HCT116 (cell line): ENCODE measurements around the gene CHST15. TPM values are rescaled to one million over a fixed set of nuclear protein-coding genes. Genes with fewer than 3 reads are reported as not detected.

Experiments used
- ATAC-seq: fragments of 200-7000 bp; cut with Tn5 transposase; 2 replicates; pipeline ENCODE4 v1.9.1; 2020; ENCODE audit warnings: mild to moderate bottlenecking, moderate library complexity
- BruUV-seq: library from RNA; stranded (reverse); fragments of 400-500 nt; replicated peaks from 2 replicates; lab custom pipeline; 2021; lab: Mats Ljungman, UMichigan
- CTCF ChIA-PET: fragments of 300-600 bp; sonication (Branson Sonifier 250); formaldehyde crosslinking; loops from one replicate; lab custom pipeline; 2021; ENCODE audit warnings: antibody characterized with exemption; lab: Charles Lee
- POLR2A ChIA-PET: fragments of 300-600, 350-600 bp; sonication (Branson Sonifier 250); formaldehyde crosslinking; loops from one replicate; lab custom pipeline; 2021; ENCODE audit warnings: antibody characterized with exemption; lab: Charles Lee
- RAD21 ChIA-PET, 2 experiments: fragments of 300-600 bp; sonication (Branson Sonifier 250); formaldehyde crosslinking; loops; one replicate each; lab custom pipeline; 2023; ENCODE audit warnings: low total read pairs in 2 of 2; ENCODE audit not compliant: uncharacterized antibody in 2 of 2, unreplicated experiment in 2 of 2, low non-redundant PET in 1 of 2; lab: Charles Lee
- DNase-seq: peaks from one replicate; pipeline ENCODE4 v3.0.0-alpha.2; 2010; ENCODE audit warnings: low read depth, low spot score
- H2AFZ ChIP-seq: fragments of 200-600 bp; shearing (Covaris generic), sonication (generic); 2 replicates; pipeline ENCODE4 v1.6.1; 2017; ENCODE audit warnings: low read depth, mixed run types, mixed read lengths, antibody characterized with exemption, low read length; ENCODE audit not compliant: poor library complexity, severe bottlenecking
- H3K27ac ChIP-seq: 2 replicates; pipeline ENCODE4 v1.5.1; 2012; ENCODE audit warnings: low read depth, low read length
- H3K27me3 ChIP-seq: fragments of 200-600 bp; sonication (generic); 2 replicates; pipeline ENCODE4 v1.6.1; 2016; ENCODE audit warnings: mixed run types, low read length, mixed read lengths; ENCODE audit not compliant: insufficient read depth
- H3K36me3 ChIP-seq, 2 experiments: fragments of 200-500 bp in 1 of 2; fragments of 200-600 bp in 1 of 2; sonication (Bioruptor generic) in 1 of 2; sonication (generic) in 1 of 2; 2 replicates each; pipeline versions ENCODE4 v1.5.1 to v1.6.1; 2014 to 2016; ENCODE audit warnings: low read length in 2 of 2, inconsistent platforms in 1 of 2, mixed read lengths in 1 of 2, mixed run types in 1 of 2; ENCODE audit not compliant: insufficient read depth in 2 of 2, control insufficient read depth in 1 of 2
- H3K4me1 ChIP-seq, 2 experiments: fragments of 200-600 bp in 1 of 2; sonication (generic) in 1 of 2; 2 replicates each; pipeline versions ENCODE4 v1.5.1 to v1.6.1; 2012 to 2017; ENCODE audit warnings: low read length in 2 of 2, inconsistent platforms in 1 of 2, mild to moderate bottlenecking in 1 of 2, mixed read lengths in 1 of 2, mixed run types in 1 of 2, moderate library complexity in 1 of 2; ENCODE audit not compliant: insufficient read depth in 2 of 2, control insufficient read depth in 1 of 2
- H3K4me2 ChIP-seq: fragments of 200-600 bp; sonication (generic); 2 replicates; pipeline ENCODE4 v1.6.1; 2017; ENCODE audit warnings: mixed run types, low read length, mixed read lengths
- H3K4me3 ChIP-seq, 2 experiments: fragments of 200-600 bp in 1 of 2; sonication (generic) in 1 of 2; replicated peaks in 1 of 2; 2 replicates each; pipeline ENCODE4 v1.5.1; 2011 to 2016; ENCODE audit warnings: low read length in 2 of 2, control low read depth in 1 of 2, low read depth in 1 of 2, mild to moderate bottlenecking in 1 of 2, mixed read lengths in 1 of 2, mixed run types in 1 of 2
- H3K79me2 ChIP-seq: fragments of 200-600 bp; sonication (generic); 2 replicates; pipeline ENCODE4 v1.6.1; 2017; ENCODE audit warnings: mild to moderate bottlenecking, mixed run types, low read length, moderate library complexity, mixed read lengths; ENCODE audit not compliant: insufficient read depth
- H3K9ac ChIP-seq: fragments of 200-600 bp; sonication (generic); 2 replicates; pipeline ENCODE4 v1.6.1; 2016; ENCODE audit warnings: low read length, mixed read lengths
- H3K9me2 ChIP-seq: fragments of 200-600 bp; sonication (generic), shearing (Covaris generic); 2 replicates; pipeline ENCODE4 v1.6.1; 2017; ENCODE audit warnings: mixed run types, mild to moderate bottlenecking, moderate library complexity; ENCODE audit not compliant: insufficient read depth
- H3K9me3 ChIP-seq, 2 experiments: fragments of 200-500 bp in 1 of 2; fragments of 200-600 bp in 1 of 2; sonication (Bioruptor generic) in 1 of 2; sonication (generic) in 1 of 2; 2 replicates each; pipeline ENCODE4 v1.6.1; 2014 to 2017; ENCODE audit warnings: low read length in 2 of 2, mixed read lengths in 2 of 2, inconsistent platforms in 1 of 2, low read depth in 1 of 2, mild to moderate bottlenecking in 1 of 2, mixed run types in 1 of 2, moderate library complexity in 1 of 2; ENCODE audit not compliant: control insufficient read depth in 1 of 2, insufficient read depth in 1 of 2
- H4K20me1 ChIP-seq: fragments of 200-600 bp; sonication (generic), shearing (Covaris generic); 2 replicates; pipeline ENCODE4 v1.6.1; 2017; ENCODE audit warnings: mixed run types, mild to moderate bottlenecking, moderate library complexity; ENCODE audit not compliant: insufficient read depth
- CBX3 ChIP-seq: IDR thresholded peaks from 2 replicates; pipeline ENCODE4 v1.6.1; 2012; ENCODE audit warnings: low read depth
- CEBPB ChIP-seq: IDR thresholded peaks from 2 replicates; pipeline ENCODE4 v1.6.1; 2012; ENCODE audit warnings: low read depth
- EGR1 ChIP-seq: IDR thresholded peaks from 2 replicates; pipeline ENCODE4 v1.6.1; 2012; ENCODE audit warnings: low read depth
- ELF1 ChIP-seq: IDR thresholded peaks from 2 replicates; pipeline ENCODE4 v1.6.1; 2012; ENCODE audit warnings: low read depth, borderline replicate concordance
- EZH2 ChIP-seq: fragments of 200-600 bp; sonication (generic); IDR thresholded peaks from 2 replicates; pipeline ENCODE4 v1.6.1; 2017; ENCODE audit warnings: antibody characterized with exemption, mixed run types
- EZH2phosphoT487 ChIP-seq: fragments of 200-600 bp; IDR thresholded peaks from 2 replicates; pipeline ENCODE4 v1.6.1; 2018; ENCODE audit warnings: antibody characterized with exemption, borderline replicate concordance
- JUND ChIP-seq: IDR thresholded peaks from 2 replicates; pipeline ENCODE4 v1.6.1; 2012
- POLR2A ChIP-seq: IDR thresholded peaks from 2 replicates; pipeline ENCODE4 v1.7.0; 2011; ENCODE audit warnings: borderline replicate concordance; ENCODE audit not compliant: insufficient read depth, insufficient read length; ENCODE audit errors: extremely low read depth
- POLR2AphosphoS5 ChIP-seq: IDR thresholded peaks from 2 replicates; pipeline ENCODE4 v1.6.1; 2011; ENCODE audit warnings: mild to moderate bottlenecking, low read depth, low read length, moderate library complexity
- RAD21 ChIP-seq: IDR thresholded peaks from 2 replicates; pipeline ENCODE4 v1.6.1; 2012; ENCODE audit warnings: low read depth, mild to moderate bottlenecking
- SIN3A ChIP-seq: IDR thresholded peaks from 2 replicates; pipeline ENCODE4 v1.6.1; 2012; ENCODE audit warnings: low read depth
- SRF ChIP-seq: IDR thresholded peaks from 2 replicates; pipeline ENCODE4 v1.6.1; 2012; ENCODE audit warnings: low read depth
- TCF7L2 ChIP-seq: IDR thresholded peaks from 2 replicates; pipeline ENCODE4 v1.7.0; 2011; ENCODE audit warnings: borderline replicate concordance, inconsistent platforms; ENCODE audit not compliant: insufficient read depth, insufficient read length; ENCODE audit errors: extremely low read depth
- ZFX ChIP-seq: fragments of 450-650 bp; IDR thresholded peaks from 2 replicates; pipeline ENCODE4 v1.6.1; 2017
- ZNF274 ChIP-seq: fragments of 200-500 bp; sonication (Bioruptor generic); IDR thresholded peaks from 2 replicates; pipeline ENCODE4 v1.6.1; 2014; ENCODE audit warnings: mild to moderate bottlenecking, low read depth, low read length, inconsistent platforms
- intact Hi-C: fragments of 100-400 bp; cut with micrococcal nuclease; formaldehyde crosslinking; loops from 2 replicates; pipeline ENCODE4 v1.10.0; 2022
- total RNA-seq: library from RNA; stranded (reverse); gene quantifications from one replicate; pipeline ENCODE4 v1.2.1, GENCODE V29; 2021; ENCODE audit not compliant: unreplicated experiment
- TF ChIP-seq, protein P1 (sequence below): IDR thresholded peaks from 2 replicates; pipeline ENCODE4 v1.6.1; 2011; ENCODE audit warnings: mild to moderate bottlenecking, low read length, moderate library complexity; ENCODE audit not compliant: insufficient replicate concordance; ENCODE audit errors: extremely low read depth
- TF ChIP-seq, protein P2 (sequence below): IDR thresholded peaks from 2 replicates; pipeline ENCODE4 v1.6.1; 2012; ENCODE audit warnings: low read depth

CHST15 gene
- total RNA-seq, 1 experiment from 2014 or later = 47.2 TPM

DNA sequence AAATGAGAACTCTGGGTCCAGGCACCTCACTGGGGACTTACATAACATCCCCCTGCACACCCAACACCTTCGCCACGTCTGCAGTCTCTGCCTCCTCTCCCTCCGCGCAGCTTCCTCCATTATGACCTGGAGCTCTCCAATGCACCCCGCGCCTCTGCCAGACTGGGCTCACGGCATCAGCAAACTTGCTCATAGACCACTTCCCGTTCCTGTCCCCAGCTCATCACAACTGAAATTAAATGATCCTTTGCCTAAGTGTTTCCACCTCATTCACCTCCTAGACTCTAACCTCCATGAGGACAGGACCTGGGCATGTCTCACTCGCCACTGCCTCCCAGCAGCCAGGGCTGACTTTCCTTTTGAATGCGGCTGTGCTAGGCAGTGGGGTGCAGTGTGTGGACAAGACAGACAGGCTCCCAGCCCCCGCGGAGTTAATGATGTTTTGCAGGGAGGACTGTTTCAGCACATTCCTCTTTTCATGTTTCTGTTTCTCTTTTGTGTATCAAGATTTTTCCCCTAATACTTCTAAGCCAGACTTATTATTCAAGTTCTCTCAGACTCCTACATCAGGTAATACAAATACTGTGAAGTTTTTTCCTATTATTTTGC is 18.8 kb downstream of the CHST15 start:
- H3K4me1 ChIP-seq = peaks cover 0 to 5% of the 10 kb centered on the region in 2 experiments; a peak in 2 of 4 replicates
- H3K79me2 ChIP-seq = peaks cover 79% of the 10 kb centered on the region
- intact Hi-C loops = no loop called here
- no peaks in the 10 kb centered on the region; the same call in 1 of the 2 replicates for H4K20me1 ChIP-seq
- no peaks in the 10 kb centered on the region for H3K9me3 ChIP-seq
- no peak overlapping the region for H3K4me3 ChIP-seq
- ATAC-seq (no peak), DNase-seq (no peak)
- H3K27me3 ChIP-seq = no peaks in the 10 kb centered on the region
- ChIA-PET POLR2A (interaction anchor here (0.6 kb wide), 1 partner anchor 19 kb away, joined by 3 read pairs; the partner anchor contains the start of gene CHST15), CTCF (no interaction called here), RAD21 (no interaction called here)
- no TSS peak for BruUV-seq
- no peak overlapping the region for H3K9ac ChIP-seq
- H3K9me2 ChIP-seq = no peaks in the 10 kb centered on the region
- no peak overlapping the region for H3K4me2 ChIP-seq
- TF ChIP-seq SIN3A (no peak), EZH2phosphoT487 (no peak), POLR2AphosphoS5 (no peak), TCF7L2 (no peak), CEBPB (no peak)
- TF ChIP-seq, protein P1, sequence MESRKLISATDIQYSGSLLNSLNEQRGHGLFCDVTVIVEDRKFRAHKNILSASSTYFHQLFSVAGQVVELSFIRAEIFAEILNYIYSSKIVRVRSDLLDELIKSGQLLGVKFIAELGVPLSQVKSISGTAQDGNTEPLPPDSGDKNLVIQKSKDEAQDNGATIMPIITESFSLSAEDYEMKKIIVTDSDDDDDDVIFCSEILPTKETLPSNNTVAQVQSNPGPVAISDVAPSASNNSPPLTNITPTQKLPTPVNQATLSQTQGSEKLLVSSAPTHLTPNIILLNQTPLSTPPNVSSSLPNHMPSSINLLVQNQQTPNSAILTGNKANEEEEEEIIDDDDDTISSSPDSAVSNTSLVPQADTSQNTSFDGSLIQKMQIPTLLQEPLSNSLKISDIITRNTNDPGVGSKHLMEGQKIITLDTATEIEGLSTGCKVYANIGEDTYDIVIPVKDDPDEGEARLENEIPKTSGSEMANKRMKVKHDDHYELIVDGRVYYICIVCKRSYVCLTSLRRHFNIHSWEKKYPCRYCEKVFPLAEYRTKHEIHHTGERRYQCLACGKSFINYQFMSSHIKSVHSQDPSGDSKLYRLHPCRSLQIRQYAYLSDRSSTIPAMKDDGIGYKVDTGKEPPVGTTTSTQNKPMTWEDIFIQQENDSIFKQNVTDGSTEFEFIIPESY = no peak
- H3K36me3 ChIP-seq = no peaks in the 10 kb centered on the region
- no peak overlapping the region for H3K27ac ChIP-seq
- no peak overlapping the region for H2AFZ ChIP-seq

DNA sequence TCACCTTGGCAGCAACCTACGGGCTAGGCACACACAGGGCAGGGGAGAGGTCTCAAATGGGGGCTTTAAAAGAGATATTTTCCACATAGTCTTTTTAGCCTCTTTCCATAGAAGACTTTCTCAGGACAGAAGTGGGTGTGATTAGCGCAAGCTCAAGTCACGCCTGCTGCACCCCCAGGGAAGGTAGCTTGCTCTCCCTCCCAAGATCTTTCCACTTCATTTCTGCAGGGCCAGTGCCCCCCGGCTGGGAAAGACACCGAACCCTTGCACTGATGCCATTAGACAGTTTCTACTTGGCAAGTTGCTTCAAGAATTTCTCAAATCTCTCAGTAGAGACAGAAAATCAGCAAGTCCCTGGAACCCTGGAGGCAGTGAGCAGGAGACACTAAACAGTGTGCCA is 19.4 kb downstream of the CHST15 start:
- Histone ChIP-seq H3K4me1 (peaks cover 0 to 10% of the 10 kb centered on the region in 2 experiments; a peak in 2 of 4 replicates), H3K4me3 (no peak overlapping the region), H4K20me1 (no peaks in the 10 kb centered on the region; the same call in 1 of the 2 replicates), H3K27ac (no peak overlapping the region), H3K9me2 (no peaks in the 10 kb centered on the region), H3K79me2 (peaks cover 80% of the 10 kb centered on the region), H3K9ac (no peak overlapping the region), H3K4me2 (no peak overlapping the region), H3K9me3 (no peaks in the 10 kb centered on the region), H2AFZ (no peak overlapping the region), H3K27me3 (no peaks in the 10 kb centered on the region), H3K36me3 (no peaks in the 10 kb centered on the region)
- no peak for ATAC-seq
- ChIA-PET CTCF (no interaction called here), RAD21 (no interaction called here), POLR2A (no interaction called here)
- intact Hi-C loops = no loop called here
- no peak for DNase-seq
- BruUV-seq = no TSS peak
- TF ChIP-seq SIN3A (no peak), EGR1 (no peak), SRF (no peak), ELF1 (no peak), RAD21 (no peak), ZFX (no peak), TCF7L2 (no peak), JUND (no peak), EZH2 (no peak), ZNF274 (no peak), CBX3 (no peak), POLR2A (no peak)
- TF ChIP-seq, protein P2, sequence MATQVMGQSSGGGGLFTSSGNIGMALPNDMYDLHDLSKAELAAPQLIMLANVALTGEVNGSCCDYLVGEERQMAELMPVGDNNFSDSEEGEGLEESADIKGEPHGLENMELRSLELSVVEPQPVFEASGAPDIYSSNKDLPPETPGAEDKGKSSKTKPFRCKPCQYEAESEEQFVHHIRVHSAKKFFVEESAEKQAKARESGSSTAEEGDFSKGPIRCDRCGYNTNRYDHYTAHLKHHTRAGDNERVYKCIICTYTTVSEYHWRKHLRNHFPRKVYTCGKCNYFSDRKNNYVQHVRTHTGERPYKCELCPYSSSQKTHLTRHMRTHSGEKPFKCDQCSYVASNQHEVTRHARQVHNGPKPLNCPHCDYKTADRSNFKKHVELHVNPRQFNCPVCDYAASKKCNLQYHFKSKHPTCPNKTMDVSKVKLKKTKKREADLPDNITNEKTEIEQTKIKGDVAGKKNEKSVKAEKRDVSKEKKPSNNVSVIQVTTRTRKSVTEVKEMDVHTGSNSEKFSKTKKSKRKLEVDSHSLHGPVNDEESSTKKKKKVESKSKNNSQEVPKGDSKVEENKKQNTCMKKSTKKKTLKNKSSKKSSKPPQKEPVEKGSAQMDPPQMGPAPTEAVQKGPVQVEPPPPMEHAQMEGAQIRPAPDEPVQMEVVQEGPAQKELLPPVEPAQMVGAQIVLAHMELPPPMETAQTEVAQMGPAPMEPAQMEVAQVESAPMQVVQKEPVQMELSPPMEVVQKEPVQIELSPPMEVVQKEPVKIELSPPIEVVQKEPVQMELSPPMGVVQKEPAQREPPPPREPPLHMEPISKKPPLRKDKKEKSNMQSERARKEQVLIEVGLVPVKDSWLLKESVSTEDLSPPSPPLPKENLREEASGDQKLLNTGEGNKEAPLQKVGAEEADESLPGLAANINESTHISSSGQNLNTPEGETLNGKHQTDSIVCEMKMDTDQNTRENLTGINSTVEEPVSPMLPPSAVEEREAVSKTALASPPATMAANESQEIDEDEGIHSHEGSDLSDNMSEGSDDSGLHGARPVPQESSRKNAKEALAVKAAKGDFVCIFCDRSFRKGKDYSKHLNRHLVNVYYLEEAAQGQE = no peak
